K562 (cell line): Measurements from ENCODE around the gene ALG9. TPM values are rescaled to one million over a fixed set of nuclear protein-coding genes. Genes with fewer than 3 reads are reported as not detected.

ENCODE experiments used
- ARID3A ChIP-seq: IDR thresholded peaks from 2 replicates; pipeline ENCODE4 v1.6.1; 2012; ENCODE audit warnings: low read depth, low read length, improper control_type of control experiment, borderline replicate concordance
- ELF1 ChIP-seq: fragments of 200-800 bp; sonication (Bioruptor generic); IDR thresholded peaks from 2 replicates; pipeline ENCODE4 v1.6.1; 2016; ENCODE audit warnings: missing genetic modification characterization, missing compliant biosample characterization
- MITF ChIP-seq: IDR thresholded peaks from 2 replicates; pipeline ENCODE4 v1.6.1; 2014; ENCODE audit warnings: antibody characterized with exemption
- MNT ChIP-seq, 2 experiments: fragments of 450-650 bp; conservative IDR thresholded peaks; 2 replicates each; pipeline ENCODE4 v1.6.1; 2017; ENCODE audit warnings: mild to moderate bottlenecking in 2 of 2, moderate library complexity in 2 of 2
- THAP12 ChIP-seq: fragments of 250-450 bp; sonication (Bioruptor Pico); IDR thresholded peaks from 2 replicates; pipeline ENCODE4 v1.9.0; 2021; ENCODE audit warnings: mild to moderate bottlenecking, inconsistent platforms
- ZBTB40 ChIP-seq, 2 experiments: fragments of 450-650 bp in 1 of 2; sonication (generic) in 1 of 2; formaldehyde crosslinking in 1 of 2; IDR thresholded peaks; 2 replicates each; pipeline versions ENCODE4 v1.7.1 to v1.9.0; 2016 to 2022; ENCODE audit warnings: inconsistent platforms in 1 of 2, mild to moderate bottlenecking in 1 of 2, missing genetic modification reagents in 1 of 2
- ZNF780A ChIP-seq: fragments of 250-450 bp; sonication (Bioruptor Pico); IDR thresholded peaks from 2 replicates; pipeline ENCODE4 v1.5.0; 2021; ENCODE audit warnings: mild to moderate bottlenecking
- polyA plus RNA-seq, 8 experiments: library from polyadenylated mRNA; depleted of rRNA in 4 of 8; stranded (reverse) in 5 of 8; unstranded in 3 of 8; fragments of >200 nt; fragmentation: Nextera tagmentation in 2 of 8; fragmentation: Illumina TruSeq in 1 of 8; extraction: Ambion mirVana in 2 of 8; extraction: Trizol in 1 of 8; gene quantifications; 2 replicates each; pipeline versions ENCODE4 v1.2.1 to v1.2.3, GENCODE V29; 2011 to 2014; ENCODE audit warnings: inconsistent platforms in 1 of 8, missing spikeins in 1 of 8
- total RNA-seq, 7 experiments: library from RNA; depleted of rRNA in 6 of 7; stranded (reverse); fragments of >200 nt in 6 of 7; fragmentation: Illumina TruSeq in 2 of 7; extraction: Trizol in 2 of 7; gene quantifications; 2 replicates each; pipeline versions ENCODE4 v1.2.1 to v1.2.3, GENCODE V29; 2011 to 2021; ENCODE audit warnings: low replicate concordance in 1 of 7

ALG9 gene
- total and polyA plus RNA-seq, 9 of the 15 experiments (the other 6 are each of a cell fraction or from before 2014, with no cell fraction given) = 11.5 to 40.5 (median 24.9) TPM

GRCh38 chr11:111870886-111871692 lies at the start of gene ALG9 (continued):
- peak; percentile 17; the same call in 1 of the 2 replicates for TF ChIP-seq ELF1
- peak; percentile 51; the same call in 1 of the 2 replicates for TF ChIP-seq ARID3A
- TF ChIP-seq ZBTB40 (IDR thresholded peaks at IDR 0.05) = 0 out of 2 replicates have a peak, but pooled peaks have one; percentile 6
- no peak for TF ChIP-seq ZBTB40 (CRISPR knock-in tag; IDR thresholded peaks at IDR 0.05)
- no peak for TF ChIP-seq ZNF780A (CRISPR knock-in tag)
- TF ChIP-seq THAP12 = no peak
- peak in 1 of 2 experiments; percentile 86; a peak in 2 of 4 replicates for TF ChIP-seq MNT (conservative IDR thresholded peaks at IDR 0.05)
- 0 out of 2 replicates have a peak, but pooled peaks have one; percentile 24 for TF ChIP-seq MITF
